Sciatic nerve (tissue), 2 donors: ENCODE data around the gene CDC34. TPM values are rescaled to one million over a fixed set of nuclear protein-coding genes. Genes with fewer than 3 reads are reported as not detected.

Source experiments
- ATAC-seq: fragments of 200-7000 bp; cut with Tn5 transposase; one replicate; pipeline ENCODE4 v1.9.1; 2020; ENCODE audit warnings: mild to moderate bottlenecking, moderate library complexity
- DNase-seq: peaks from one replicate; pipeline ENCODE4 v3.0.0-alpha.2; 2020; ENCODE audit warnings: low spot score
- intact Hi-C: fragments of 100-400 bp; cut with DNase I; formaldehyde crosslinking; loops from one replicate; pipeline ENCODE4 v1.14.2; 2022
- total RNA-seq: library from RNA; stranded (reverse); fragmentation: NEBNext Ultra II Directional; extraction: Animal tissue kit (Norgen Biotek cat#: 25700); gene quantifications from one replicate; pipeline ENCODE4 v1.2.1, GENCODE V29; 2021
- donor health status: DM: no; HTN: no; CAD: no.
- donor health status: DM: no; HTN: no; CAD: no.

Gene CDC34, protein sequence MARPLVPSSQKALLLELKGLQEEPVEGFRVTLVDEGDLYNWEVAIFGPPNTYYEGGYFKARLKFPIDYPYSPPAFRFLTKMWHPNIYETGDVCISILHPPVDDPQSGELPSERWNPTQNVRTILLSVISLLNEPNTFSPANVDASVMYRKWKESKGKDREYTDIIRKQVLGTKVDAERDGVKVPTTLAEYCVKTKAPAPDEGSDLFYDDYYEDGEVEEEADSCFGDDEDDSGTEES
- total RNA-seq, result 40.2 TPM

DNA sequence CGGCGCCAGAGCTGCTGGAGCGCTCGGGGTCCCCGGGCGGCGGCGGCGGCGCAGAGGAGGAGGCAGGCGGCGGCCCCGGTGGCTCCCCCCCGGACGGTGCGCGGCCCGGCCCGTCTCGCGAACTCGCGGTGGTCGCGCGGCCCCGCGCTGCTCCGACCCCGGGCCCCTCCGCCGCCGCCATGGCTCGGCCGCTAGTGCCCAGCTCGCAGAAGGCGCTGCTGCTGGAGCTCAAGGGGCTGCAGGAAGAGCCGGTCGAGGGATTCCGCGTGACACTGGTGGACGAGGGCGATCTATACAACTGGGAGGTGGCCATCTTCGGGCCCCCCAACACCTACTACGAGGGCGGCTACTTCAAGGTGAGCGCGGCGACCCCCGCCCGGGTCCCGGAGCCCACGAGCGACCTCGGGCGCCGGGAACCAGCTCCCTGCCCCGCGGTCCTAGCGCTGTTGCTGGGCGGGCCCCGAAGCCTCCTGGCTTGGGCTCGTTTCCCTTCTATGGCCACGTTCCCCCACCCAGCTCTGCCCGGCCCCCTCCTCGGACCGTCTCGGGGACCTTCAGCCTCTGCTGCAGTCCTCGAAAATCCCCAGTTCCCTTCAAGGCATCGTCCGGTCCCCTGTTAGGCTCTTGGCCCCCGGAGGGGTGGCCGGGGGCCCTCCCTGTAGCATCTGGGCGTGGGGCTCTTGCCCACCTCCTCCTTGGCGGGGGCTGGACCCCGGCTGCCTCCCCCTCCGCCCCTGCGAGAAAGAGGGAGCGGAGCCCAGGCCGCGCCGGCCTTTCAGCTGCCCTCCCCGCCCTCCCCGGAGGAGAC, at the start of gene CDC34:
Gene CDC34 (plus strand): TSS at position 8 of the 808 bp plus-strand sequence. CDS start 172 bp downstream, at position 180.
- intact Hi-C loops, result no loop called here

DNA sequence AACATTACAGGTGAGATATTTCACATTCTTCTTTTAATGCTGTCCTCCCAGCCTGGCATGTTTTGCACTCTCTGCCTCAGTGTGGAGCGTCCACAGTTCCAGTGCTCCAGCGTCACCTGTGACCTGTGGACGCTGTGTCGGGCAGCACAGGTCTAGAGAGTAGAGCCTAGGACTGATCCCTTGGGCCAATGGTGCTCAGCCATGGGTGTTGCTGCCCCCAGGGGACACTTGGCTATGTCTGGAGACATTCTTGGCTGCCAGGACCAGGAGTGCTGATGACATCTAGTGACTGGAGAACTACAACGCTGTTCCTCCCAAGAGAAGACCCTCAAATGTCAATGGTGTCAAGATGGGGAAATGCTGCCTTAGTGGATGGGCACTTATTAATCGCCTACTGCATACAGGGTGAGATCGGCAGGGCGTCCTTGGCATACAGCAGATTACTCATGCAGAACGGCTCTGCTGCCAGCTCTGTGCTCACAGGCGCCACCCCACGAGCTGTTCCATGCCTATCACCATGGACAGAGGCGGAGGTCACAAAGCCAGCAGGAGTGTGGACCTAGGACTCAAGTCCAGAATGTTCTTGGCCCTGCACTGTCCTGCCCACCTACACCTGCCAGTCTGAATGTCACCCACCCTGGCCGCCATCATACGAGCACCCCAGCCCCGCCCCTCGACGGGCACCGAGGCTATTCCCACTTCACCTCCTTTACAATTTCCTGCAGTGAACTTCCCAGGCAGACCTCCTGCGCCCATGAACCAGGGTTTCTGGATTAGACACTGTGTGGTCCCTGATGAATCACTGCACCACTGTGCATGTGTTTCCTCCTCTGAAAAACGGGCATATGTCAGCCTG, 49.1 kb upstream of the CDC34 start:
- ATAC-seq (no peak), DNase-seq (no peak)
- intact Hi-C loops, result no loop called here

More for the DNA sequence above, at the start of gene CDC34:
- ATAC-seq (peak; percentile 5), DNase-seq (no peak)

DNA sequence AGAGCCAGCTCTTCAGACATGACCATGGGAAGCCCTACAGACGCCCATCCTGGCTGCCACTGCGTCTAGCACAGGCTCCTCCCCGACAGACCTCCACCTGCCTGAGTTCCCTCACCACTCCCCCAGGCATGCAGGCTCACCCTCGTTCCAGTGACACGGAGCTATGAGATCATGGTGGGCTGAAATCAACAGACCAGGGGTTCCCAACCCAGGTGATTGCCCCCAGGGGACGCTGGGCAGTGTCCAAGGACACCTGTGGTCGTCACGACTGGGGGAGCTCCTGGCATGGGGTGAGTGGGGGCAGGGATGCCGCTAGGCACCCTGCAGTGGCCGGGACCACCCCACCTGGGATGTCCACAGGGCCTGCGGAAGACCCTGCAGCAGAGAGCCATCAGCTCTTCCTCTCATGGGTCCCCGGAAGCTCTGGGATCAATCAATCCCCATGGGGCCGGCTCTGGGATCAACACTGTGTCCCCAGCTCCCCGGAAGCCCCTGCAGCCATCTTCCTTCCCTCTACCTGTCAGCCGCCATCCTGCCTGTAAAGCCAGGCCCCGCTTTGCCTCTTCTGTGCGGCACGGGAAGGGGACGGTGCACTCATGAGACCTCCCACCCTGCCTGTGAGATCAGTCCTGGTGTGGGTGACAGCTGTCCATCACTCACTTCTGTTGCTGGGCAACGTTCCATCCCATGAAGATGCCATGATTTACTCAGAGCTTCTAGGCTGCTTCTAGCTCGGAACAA, 48.1 kb upstream of the CDC34 start:
- DNase-seq (no peak), ATAC-seq (no peak)
- intact Hi-C loops, result no loop called here

DNA sequence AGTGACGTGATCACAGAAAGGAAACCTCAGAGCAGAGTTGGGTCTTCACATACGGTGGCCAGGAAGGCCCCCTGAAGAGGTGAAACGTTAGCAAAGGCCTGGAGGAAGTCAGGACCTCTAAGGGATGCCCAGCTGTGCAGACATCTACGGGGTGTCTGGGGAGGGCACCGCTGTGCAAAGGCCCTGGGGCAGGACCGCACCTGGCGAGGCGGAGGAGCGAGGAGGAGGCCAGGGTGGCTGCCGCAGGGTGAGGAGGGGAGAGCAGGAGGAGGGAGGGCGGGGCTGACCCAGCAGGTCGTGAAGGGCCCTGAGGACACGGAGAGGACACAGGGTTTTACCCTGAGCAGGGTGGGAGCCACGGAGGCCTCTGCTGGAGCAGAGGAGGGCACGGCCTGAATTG, 47.1 kb upstream of the CDC34 start:
- ATAC-seq (no peak), DNase-seq (no peak)
- intact Hi-C loops, result no loop called here

DNA sequence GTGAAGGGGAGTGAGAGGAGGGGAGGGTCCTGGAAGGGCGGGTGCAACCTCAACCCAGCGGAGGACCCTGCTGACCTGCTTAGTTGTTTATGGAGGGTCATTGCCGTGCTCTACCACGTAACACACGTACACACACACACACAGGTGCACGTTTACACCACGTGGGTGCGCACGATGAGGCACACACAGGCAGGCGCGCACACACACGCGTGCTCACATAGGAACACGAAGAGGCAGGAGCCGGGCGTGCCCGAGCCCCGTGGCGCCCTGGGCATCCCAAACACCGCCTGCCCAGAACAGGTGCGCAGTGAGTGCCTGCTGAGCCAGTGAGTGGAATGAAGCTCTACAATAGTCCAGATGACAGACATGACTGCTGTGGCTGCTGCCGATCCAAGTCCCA, 46.5 kb upstream of the CDC34 start:
- intact Hi-C loops, result no loop called here
- DNase-seq (no peak), ATAC-seq (no peak)

DNA sequence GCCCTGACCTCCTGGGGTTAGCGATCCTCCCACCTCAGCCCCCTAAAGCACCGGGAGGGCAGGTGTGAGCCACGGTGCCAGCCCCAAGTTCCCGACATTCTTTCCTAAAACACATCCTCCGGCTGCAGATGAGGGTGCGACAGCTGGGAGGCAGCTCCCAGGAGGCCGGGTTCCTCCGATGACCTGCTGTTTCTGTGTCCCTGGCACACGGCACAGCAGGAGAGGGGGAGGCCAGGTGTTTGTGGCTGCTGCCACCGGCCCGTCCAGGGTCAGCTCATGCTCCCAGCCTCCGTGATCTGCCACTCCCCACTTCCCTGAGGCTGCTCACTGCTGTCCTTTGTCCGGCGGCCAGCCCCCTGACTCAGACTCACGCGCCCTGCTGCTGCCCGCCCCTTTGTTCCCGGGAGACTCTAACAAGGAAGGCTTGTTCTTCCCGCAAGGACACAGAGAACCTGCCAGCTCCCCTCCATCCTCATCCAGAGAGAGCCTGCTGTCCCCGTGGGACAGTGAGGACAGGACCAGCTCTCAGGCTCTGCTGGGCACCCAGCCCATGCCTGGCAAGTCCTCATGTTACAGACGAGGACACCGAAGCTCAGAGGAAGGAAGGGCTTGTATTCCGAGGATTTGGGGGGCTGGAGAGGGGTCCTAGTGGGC, 45.9 kb upstream of the CDC34 start:
- peak; percentile 27 for ATAC-seq
- DNase-seq, result peak; percentile 66
- intact Hi-C loops, result no loop called here

DNA sequence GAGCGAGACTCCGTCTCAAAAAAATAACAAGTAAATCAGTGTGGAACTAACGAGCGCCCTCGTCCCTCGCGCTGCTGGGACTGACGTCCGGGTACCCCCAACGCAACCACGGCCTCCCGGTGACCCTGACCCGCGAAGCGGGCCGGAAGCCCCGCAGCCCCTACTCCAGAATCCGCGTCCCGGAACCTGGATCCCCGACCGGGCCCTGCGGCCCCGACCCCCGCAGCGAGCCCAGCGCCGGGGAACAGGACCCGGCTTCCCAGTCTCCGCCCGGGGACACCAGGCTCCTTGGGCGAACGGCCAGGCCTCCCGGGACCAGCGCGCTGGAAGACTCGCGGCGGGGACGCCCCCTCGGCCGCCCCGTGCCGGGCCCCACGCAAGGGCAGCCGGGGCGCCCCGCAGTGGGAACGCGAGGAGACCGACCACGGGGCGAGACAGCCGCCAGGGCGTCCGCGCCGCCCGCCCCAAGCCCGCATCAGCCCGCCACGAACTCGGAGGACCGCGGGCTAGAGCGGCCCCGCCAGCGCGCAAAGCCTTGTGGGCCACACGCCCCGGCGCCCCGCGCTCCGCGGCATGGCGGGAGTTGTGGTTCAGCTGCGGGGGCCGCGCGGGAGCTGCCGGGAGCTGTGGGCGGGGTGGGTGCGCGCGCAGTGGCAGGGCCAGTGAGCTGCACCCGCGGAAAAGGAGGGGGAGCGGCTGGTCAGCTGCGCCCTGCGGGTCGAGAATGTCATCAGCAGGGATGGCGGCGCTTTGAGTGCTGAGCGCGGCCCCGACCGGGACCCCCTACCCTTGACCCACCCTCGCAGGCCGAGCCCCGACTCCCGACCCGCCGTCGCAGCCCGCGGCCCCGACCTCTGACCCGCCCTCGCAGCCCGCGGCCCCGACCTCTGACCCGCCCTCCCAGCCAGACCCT, 42.8 kb upstream of the CDC34 start:
- ATAC-seq (peak; percentile 97), DNase-seq (peak; percentile 98)
- intact Hi-C loops, result no loop called here

DNA sequence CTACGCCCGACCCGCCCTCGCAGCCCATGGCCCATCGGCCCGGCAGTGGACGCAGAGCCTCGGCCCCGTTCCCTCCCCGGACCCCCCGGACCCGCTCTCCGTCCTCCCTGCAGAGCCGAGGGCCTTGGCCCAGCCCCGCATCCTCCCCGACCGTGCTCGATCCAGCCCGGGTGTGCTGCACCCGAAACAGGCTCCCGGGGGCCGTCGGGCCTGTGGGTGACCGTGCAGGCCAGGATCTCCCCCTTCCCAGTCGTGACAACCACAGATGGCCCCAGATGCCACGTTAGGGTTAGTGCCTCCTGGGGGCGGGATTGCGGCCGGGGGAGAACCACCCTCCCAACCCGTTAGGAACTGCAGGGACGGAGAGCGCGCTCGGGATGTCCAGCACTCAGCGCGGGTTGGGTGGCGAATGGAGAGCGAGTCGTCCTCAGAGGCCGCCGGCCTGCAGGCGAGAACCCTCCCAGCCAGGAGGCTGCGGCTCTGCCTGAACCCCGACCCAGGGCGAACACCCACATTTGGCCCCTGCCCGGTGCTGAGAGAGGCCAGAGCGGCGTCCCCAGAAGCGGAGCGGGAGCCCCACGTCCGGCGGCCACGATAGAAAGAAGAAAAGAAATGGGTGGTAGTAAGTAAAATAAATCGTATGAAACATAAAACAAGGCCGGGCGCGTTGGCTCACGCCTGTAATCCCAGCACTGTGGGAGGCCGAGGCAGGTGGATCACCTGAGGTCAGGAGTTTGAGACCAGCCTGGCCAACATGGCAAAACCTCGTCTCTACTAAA, 42.0 kb upstream of the CDC34 start:
- peak; percentile 78 for DNase-seq
- intact Hi-C loops, result no loop called here
- peak; percentile 45 for ATAC-seq

DNA sequence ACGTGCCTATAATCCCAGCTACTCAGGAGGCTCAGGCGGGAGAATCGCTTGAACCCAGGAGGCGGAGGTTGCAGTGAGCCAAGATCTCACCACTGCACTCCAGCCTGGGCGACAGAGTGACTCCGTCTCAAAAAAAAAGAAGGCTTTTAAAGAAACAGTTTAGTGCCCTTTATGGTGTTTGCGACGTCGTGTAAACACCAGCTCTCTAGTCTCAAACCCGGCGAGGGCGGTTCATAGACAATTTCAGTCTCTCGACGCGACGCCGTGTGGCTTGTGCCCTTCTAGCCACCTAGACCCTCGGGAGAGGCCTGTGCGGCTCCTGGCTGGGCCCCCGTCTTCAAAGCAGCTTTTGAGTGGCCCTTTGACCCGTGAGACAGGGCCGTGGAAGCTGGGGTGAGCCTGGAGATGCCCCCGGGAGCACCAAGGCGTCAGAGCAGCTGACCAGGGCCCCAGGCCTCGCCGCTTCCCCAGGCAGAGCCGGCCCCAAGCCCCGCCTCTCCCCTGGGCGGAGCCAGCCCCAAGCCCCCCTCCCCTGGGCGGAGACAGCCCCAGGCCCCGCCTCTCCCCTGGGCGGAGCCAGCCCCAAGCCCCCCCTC, 40.3 kb upstream of the CDC34 start:
- intact Hi-C loops, result no loop called here
- peak; percentile 66 for DNase-seq
- ATAC-seq, result no peak

DNA sequence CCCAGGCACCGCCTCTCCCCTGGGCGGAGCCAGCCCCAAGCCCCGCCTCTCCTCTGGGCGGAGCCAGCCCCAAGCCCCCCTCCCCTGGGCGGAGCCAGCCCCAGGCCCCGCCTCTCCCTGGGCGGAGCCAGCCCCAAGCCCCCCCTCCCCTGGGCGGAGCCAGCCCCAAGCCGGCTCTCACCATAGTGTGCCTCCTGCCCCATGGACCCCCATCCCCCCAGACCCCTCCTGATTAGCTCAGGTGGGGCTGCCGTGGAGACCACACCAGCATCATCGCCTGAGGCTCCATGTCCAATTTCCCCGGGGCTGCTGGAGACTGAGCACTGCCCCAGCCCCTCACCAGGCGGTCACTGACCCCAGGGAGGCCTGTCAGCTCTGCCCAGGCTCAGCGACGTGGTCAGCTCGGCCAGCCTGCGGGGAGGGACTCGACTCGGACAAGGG, 39.4 kb upstream of the CDC34 start:
- no peak for ATAC-seq
- peak; percentile 60 for DNase-seq
- intact Hi-C loops, result no loop called here

DNA sequence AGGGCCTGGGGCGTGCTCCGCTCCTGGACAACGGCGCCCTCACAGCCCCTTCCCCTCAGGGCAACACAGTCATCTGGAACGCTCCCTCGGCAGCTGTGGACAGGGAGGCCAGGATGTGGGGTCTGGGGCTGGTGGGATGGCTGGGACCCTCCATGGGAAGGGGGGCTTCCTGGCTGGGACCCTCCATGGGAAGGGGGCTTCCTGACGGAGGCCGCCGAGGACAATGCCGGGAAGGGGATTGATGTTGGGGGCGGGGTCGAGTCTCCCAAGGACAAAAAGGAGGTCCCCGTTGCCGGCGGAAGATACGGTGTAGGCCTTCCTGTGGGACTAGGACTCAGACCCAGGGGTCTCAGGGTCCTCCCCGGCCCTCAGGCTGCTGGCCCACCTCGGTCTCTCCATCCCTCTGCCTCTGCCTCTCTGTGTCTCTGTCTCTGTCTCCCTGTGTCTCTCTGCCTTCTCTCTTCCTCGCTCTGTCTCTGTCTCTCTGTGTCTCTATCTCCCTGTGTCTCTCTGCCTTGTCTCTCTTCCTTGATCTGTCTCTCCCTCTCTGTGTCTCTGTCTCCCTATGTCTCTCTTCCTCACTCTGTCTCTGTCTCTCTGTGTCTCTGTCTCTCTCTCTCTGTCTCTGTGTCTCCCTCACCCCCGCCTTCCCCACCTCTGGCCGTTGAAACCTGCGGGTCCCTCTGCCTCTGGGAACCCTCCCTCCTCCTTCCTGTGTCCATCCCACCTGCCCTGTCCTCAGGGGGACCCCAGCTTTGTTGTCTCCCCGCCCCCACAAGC, 38.0 kb upstream of the CDC34 start:
- intact Hi-C loops, result no loop called here
- no peak for ATAC-seq

DNA sequence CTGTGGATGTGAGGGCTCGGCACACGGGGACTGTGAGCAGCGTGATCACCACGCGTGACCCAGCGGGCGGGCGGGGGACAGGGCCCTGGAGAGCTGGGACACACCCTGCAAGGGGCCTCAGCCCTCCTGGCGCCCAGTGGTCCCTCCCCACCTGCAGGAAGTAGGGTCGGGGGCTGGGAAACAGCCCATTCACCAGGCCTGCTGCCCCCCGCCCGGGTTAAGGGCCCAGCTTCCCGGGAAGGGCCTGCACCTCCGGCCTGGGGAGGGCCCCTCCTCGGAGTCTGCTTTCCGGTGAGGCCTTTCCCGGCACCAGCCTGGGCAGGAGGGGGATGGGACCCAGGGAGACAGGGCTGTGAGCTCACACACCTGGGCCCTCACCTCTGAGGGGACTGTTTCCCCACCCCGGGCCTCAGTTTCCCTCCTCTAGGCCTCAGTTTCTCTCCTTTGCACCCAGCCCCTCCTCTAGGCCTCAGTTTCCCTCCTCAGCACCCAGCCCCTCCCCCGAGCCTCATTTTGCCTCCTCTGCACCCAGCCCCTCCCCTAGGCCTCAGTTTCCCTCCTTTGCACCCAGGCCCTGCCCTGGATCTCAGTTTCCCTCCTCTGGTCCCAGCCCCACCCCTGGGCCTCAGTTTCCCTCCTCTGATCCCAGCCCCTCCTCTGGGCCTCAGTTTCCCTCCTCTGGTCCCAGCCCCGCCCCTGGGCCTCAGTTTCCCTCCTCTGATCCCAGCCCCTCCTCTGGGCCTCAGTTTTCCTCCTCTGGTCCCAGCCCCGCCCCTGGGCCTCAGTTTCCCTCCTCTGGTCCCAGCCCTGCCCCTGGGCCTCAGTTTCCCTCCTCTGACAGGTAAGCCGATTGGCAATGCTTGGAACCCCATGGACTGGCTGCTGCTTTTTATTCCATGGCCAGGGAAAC, 37.1 kb upstream of the CDC34 start:
- DNase-seq, result peak; percentile 52
- no peak for ATAC-seq
- intact Hi-C loops, result no loop called here

More for the DNA sequence above, 38.0 kb upstream of the CDC34 start:
- DNase-seq, result no peak

DNA sequence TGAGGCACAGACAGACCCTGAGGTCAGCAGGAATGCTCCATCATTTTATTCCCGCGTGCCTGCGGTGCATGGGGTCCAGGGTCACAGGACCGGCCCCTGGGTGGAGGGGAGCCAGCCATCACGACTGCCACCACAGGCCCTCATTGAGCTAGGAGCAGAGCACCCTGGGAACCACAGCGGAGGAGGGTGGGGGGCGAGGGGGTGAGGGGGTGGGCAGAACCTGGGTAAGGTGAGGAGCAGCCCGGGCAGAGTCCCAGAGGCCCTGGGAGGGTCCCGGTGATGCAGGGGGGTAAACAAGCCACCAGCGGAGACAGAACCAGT, 36.5 kb upstream of the CDC34 start:
- intact Hi-C loops, result no loop called here
- ATAC-seq (no peak), DNase-seq (peak; percentile 57)

DNA sequence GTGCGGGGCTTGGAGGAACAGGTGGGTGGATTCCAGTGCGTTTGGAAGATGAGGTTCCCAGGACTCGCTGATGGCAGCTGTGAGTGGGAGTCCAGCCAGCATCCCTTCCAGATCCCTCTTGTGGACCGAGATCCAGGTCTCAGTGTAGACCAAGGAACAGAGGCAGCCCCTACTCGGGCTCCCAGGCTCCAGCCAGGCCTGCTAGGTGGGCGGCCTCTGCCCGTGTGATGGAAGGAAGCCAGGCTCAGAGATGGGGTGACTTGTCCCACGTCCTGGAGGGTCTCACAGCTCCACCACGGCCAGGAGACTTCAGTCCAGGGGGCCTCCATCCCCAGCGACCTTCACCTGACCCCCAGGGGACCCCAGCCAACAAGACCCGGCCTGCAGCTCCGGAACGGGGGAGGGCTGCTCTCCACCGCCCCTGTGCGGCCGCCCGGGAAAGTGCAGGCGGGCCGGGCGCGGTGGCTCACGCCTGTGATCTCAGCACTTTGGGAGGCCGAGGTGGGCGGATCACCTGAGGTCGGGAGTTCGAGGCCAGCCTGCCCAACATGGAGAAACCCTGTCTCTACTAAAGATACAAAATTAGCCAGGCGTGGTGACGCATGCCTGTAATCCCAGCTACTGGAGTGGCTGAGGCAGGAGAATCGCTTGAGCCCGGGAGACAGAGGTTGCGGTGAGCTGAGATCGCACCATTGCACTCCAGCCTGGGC, 36.0 kb upstream of the CDC34 start:
- DNase-seq, result peak; percentile 61
- ATAC-seq, result no peak
- intact Hi-C loops, result no loop called here
